ENCODE measurements around the gene AKAP1.

GRCh38 chr17:57138030-57138911, 53.2 kb downstream of the AKAP1 start:
- no peak for TF ChIP-seq CTCF (IDR thresholded peaks at IDR 0.05)
- no peak for TF ChIP-seq EP300 (IDR thresholded peaks at IDR 0.05)
- no peak for TF ChIP-seq POLR2AphosphoS5 (IDR thresholded peaks at IDR 0.05)
- TF ChIP-seq POLR2A (IDR thresholded peaks at IDR 0.05) = no peak

Data from upper lobe of left lung (tissue), 4 donors.